Endothelial cell (in vitro differentiated cells): Measurements from ENCODE around the gene TTLL5. TPM values are rescaled to one million over a fixed set of nuclear protein-coding genes. Genes with fewer than 3 reads are reported as not detected.
A peak's percentile ranks its signal among the peaks of the same experiment; 100 is the strongest.

Experiments
- DNase-seq: peaks from one replicate; pipeline ENCODE4 v3.0.0; 2021; ENCODE audit warnings: low spot score
- H3K27ac Mint-ChIP-seq: one replicate; pipeline ENCODE4 v1.8.0; 2021; ENCODE audit warnings: mixed read lengths, inconsistent platforms; ENCODE audit not compliant: unreplicated experiment
- H3K27me3 Mint-ChIP-seq: one replicate; pipeline ENCODE4 v1.8.0; 2021; ENCODE audit warnings: mild to moderate bottlenecking, moderate library complexity, mixed read lengths, inconsistent platforms; ENCODE audit not compliant: unreplicated experiment
- H3K36me3 Mint-ChIP-seq: one replicate; pipeline ENCODE4 v1.8.0; 2021; ENCODE audit warnings: mild to moderate bottlenecking, low read depth, mixed read lengths, inconsistent platforms; ENCODE audit not compliant: unreplicated experiment
- H3K4me1 Mint-ChIP-seq: one replicate; pipeline ENCODE4 v1.8.0; 2021; ENCODE audit warnings: mild to moderate bottlenecking, mixed read lengths, inconsistent platforms; ENCODE audit not compliant: unreplicated experiment
- H3K4me3 Mint-ChIP-seq: one replicate; pipeline ENCODE4 v1.8.0; 2021; ENCODE audit warnings: mild to moderate bottlenecking, mixed read lengths, inconsistent platforms; ENCODE audit not compliant: unreplicated experiment
- H3K9me3 Mint-ChIP-seq: one replicate; pipeline ENCODE4 v1.8.0; 2021; ENCODE audit warnings: mixed read lengths, inconsistent platforms; ENCODE audit not compliant: unreplicated experiment
- CTCF ChIP-seq: fragments of 200-600 bp; sonication (generic); IDR thresholded peaks from one replicate; pipeline ENCODE4 v1.5.0; 2021; ENCODE audit warnings: antibody characterized with exemption; ENCODE audit not compliant: unreplicated experiment
- total RNA-seq: library from RNA; stranded (reverse); fragmentation: NEBNext Ultra II Directional; extraction: Animal tissue kit (Norgen Biotek cat#: 25700); gene quantifications from one replicate; pipeline ENCODE4 v1.2.1, GENCODE V29; 2021; ENCODE audit not compliant: unreplicated experiment

TTLL5 gene
- total RNA-seq, 1 donor from 2014 or later, result 62.8 TPM

- Mint-ChIP-seq H3K27ac (no peak overlapping the region), H3K4me1 (no peaks in the 10 kb centered on the region), H3K36me3 (peaks cover 5% of the 10 kb centered on the region), H3K27me3 (no peaks in the 10 kb centered on the region), H3K9me3 (no peaks in the 10 kb centered on the region), H3K4me3 (no peak overlapping the region)
- no peak for DNase-seq
- TF ChIP-seq CTCF, result no peak
Observed at GRCh38 chr14:75824318-75824717, 163.3 kb downstream of the TTLL5 start.

GRCh38 chr14:75825147-75825592 is 164.1 kb downstream of the TTLL5 start:
- peaks cover 5% of the 10 kb centered on the region for H3K36me3 Mint-ChIP-seq
- H3K27ac Mint-ChIP-seq, result no peak overlapping the region
- no peak for DNase-seq
- no peaks in the 10 kb centered on the region for H3K9me3 Mint-ChIP-seq
- TF ChIP-seq CTCF, result no peak
- H3K27me3 Mint-ChIP-seq, result no peaks in the 10 kb centered on the region
- H3K4me3 Mint-ChIP-seq, result no peak overlapping the region
- H3K4me1 Mint-ChIP-seq, result no peaks in the 10 kb centered on the region

- H3K27me3 Mint-ChIP-seq, result no peaks in the 10 kb centered on the region
- TF ChIP-seq CTCF, result no peak
- H3K9me3 Mint-ChIP-seq, result no peaks in the 10 kb centered on the region
- no peak for DNase-seq
- no peaks in the 10 kb centered on the region for H3K4me1 Mint-ChIP-seq
- H3K36me3 Mint-ChIP-seq, result peaks cover 1% of the 10 kb centered on the region
- no peak overlapping the region for H3K4me3 Mint-ChIP-seq
- no peak overlapping the region for H3K27ac Mint-ChIP-seq
Observed at GRCh38 chr14:75826599-75826998, 165.6 kb downstream of the TTLL5 start.

GRCh38 chr14:75827331-75827730 is 166.3 kb downstream of the TTLL5 start:
- no peak for TF ChIP-seq CTCF
- Mint-ChIP-seq H3K36me3 (peaks cover under 1% of the 10 kb centered on the region), H3K9me3 (no peaks in the 10 kb centered on the region), H3K27ac (no peak overlapping the region), H3K4me1 (no peaks in the 10 kb centered on the region), H3K4me3 (no peak overlapping the region), H3K27me3 (no peaks in the 10 kb centered on the region)
- no peak for DNase-seq

- Mint-ChIP-seq H3K36me3 (peaks cover 9% of the 10 kb centered on the region), H3K4me1 (peaks cover 6% of the 10 kb centered on the region), H3K4me3 (no peak overlapping the region), H3K9me3 (no peaks in the 10 kb centered on the region), H3K27ac (peak overlapping the region; percentile 2), H3K27me3 (no peaks in the 10 kb centered on the region)
- TF ChIP-seq CTCF, result no peak
- DNase-seq, result no peak
Observed at GRCh38 chr14:75829316-75829715, 168.3 kb downstream of the TTLL5 start.
